HG02870 (cell line): Measurements from ENCODE around the gene TXLNB.
A peak's percentile ranks its signal among the peaks of the same experiment; 100 is the strongest.
"Not testable (repeated sequence)": the region's sequence is repeated elsewhere in the genome, so short reads cannot be mapped to it uniquely, and the experiment has no call there.

Experiments
- ATAC-seq: cut with Tn5 transposase; IDR thresholded peaks from one replicate; pipeline ENCODE4 v1.9.1; 2021; ENCODE audit warnings: mild to moderate bottlenecking, moderate library complexity; ENCODE audit not compliant: unreplicated experiment

Gene TXLNB

DNA sequence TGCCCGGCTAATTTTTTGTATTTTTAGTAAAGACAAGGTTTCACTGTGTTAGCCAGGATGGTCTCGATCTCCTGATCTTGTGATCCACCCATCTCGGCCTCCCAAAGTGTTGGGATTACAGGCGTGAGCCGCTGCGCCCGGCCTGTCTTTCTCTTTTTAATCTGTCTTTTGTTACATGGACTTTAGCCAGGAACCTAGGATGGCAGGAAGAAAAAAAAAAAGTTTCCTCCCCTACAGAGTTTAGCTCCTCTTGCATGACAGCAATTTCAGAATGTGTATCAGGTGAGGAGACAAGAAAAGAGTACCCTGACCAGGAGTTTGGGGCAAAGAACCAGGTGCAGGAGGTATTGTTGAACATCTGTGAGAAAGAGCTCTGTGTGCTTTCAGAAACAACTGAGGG, 21.4 kb upstream of the TXLNB start:
- no peak for ATAC-seq

DNA sequence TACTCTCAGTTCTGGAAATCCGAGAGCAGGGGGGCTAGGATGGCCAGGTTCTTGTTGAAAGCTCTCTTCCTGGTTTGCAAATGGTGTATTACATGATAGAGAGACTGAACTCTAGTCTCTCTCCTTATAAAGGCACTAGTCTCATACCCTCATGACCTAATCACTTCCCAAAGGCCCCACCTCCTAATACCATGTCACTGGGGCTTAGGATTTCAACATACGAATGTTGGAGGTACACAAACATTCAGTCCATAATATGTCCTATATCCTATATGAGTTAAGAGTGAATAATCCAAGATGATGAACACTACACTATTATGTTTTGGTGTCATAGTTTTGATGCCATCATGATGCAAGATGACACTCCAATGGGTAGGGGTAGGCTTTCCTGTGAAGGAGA, 20.0 kb upstream of the TXLNB start:
- ATAC-seq: no peak

DNA sequence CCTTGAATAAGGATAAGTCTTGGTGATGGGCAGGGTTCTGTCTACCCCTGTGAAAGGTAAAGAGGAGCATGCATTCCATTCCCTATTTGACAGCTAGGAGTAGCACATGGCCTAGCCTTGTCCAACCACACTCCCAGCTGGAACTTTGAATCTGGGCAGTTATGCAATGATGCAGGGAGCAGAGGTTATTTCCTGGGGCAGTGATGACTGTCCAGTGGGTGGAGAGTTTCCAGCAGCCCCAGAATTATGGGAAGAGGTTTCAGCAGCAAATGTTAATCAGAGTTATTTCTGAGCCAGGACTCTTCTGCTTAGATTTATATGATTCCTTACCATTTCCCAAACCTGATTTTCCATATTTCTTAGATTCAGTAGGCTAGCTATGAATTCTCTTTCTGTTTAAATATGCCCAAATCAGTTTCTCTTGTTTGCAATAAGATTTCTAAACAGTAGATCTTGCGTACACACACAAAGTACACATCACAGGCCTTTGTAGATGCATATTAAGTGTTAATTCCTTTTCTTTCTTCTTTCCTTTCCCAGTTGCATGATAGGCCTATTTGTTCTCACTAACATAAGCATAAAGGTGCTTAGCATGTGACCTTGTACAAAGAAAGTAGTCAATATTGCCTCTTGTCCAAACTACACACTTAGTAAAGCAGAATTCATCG, 17.3 kb upstream of the TXLNB start:
- peak; percentile 7 for ATAC-seq

DNA sequence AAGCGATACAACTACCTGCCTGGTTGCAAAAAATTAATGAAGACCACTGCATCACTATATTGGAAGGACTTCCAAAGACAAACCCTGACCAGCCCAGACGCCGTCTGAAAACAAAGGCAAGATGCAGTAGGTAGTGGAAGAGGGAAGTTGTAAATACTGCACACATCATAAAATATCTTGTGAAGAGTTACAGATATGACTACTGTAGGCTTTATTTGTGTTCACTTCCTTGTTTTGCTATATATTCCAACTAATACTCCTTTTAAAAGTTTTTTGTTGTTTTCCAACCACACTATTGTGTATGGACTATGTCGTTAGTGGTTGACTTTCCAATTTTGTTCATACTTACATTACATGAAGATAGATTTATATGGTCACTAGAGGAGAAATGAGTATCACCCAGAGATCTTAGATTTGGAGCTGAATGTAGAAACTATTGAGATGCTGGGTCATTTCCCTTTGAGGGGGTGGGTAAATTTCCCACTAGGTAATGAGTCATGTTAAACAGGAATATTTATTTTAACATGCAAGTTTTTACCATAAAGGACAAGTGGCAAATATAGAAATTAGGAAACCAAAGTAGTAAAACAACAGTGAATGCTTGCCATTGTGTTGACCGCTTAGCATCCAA, 16.6 kb upstream of the TXLNB start:
- peak; percentile 90 for ATAC-seq

DNA sequence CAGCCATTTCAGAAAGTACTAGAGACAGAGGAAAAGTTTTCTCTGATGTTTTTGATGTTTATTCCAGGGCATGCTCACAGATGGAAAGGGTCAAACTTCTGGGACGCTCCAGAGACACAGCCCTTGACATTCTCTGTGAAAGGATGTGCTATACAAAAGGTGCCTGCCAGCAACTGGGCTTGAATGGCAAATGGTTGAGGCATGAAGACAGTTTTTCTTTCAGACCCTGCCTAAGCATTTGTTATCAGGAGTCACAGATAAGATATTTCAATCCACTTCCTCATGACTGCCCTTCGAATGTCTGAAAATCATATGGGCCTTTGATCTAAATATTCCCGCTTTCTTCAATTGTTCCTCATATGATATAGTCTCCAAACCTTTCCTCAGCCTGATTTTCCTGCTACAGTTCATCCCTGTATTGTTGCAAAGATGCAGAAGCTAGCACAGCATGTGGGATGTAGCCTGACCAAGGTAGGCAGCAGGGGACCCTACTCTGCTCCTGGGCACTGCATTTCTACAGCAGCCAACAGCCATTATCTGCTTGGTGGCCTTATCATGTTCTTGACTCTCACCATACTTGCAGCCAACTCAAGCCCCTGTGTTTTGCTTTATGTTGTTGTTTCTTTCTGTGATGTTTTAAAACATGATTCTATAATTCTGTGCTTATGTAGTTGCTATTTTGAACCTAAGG, 14.6 kb upstream of the TXLNB start:
- no peak for ATAC-seq

DNA sequence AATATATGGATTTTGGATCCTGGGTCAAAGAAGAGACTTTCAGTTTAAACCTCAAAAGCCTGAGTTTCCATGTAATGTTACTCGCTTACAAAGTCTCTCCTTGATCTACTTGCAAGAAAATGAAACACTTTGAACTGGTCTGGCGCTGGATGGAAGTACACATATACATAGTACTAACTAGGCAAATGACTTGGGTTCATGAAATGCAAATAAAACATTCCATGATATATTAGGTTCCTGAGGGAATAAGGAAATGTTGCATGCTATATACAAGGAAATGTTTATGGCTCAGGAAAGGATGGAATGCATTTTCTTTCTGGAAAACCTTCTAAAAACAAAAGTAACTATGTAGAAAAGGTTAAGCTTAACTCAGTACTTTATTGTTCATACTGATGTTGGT, 11.4 kb upstream of the TXLNB start:
- no peak for ATAC-seq

DNA sequence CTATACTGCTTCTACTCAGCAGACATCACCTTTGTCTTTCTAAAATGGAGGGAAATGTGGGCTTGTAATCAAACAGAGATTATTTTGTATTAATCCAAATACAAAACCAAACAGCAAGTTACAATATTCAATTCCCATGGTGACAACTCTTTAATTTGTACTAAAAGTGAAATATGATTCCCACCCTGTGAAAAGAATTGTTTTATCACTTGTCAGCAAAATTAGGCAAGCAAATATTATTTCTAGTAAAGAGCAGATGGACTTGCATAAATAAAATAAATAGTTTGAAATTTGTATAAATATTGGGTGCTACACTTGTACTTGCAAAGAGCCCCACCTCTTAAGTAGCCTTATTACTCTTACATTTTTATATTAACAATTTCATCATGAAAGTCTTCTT, 6.1 kb upstream of the TXLNB start:
- ATAC-seq: no peak

DNA sequence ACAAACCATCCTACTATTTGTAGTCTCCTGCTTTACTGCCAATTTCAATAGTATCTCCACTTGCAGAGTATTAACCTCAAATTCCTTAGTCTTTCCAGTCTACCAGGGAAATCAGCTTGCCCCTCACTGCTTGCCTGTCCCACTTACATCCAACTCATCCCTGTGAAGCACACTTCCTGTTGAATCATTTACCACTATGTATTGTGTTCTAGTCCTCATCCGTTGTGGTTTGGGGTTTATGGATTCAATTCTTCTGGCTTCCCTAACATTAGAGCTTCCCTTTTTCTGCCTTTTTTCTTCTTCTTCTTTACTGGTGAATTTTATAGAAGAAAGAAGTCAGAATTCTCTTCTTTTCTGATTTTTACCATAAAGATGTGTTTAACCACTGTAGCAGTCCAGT, 5.1 kb upstream of the TXLNB start:
- no peak for ATAC-seq

DNA sequence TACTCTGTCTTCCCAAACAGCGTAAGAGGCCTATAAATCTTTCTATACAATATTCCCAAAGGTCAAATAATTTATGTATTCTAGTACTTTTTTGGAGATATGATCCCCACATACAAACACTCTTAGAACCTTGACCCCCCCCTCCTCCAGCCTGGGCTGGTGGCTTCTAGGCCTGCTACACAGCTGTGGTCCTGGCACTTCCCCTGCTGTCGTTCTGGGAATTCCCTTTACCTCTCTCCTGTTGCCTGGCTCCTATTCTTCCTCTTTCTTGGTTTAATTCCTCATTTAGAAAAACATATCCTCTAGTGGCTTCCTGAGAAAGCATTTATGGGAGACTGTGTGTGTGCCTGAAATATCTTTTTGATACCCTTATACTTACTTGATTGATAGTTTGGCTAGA, 4.1 kb upstream of the TXLNB start:
- no peak for ATAC-seq

DNA sequence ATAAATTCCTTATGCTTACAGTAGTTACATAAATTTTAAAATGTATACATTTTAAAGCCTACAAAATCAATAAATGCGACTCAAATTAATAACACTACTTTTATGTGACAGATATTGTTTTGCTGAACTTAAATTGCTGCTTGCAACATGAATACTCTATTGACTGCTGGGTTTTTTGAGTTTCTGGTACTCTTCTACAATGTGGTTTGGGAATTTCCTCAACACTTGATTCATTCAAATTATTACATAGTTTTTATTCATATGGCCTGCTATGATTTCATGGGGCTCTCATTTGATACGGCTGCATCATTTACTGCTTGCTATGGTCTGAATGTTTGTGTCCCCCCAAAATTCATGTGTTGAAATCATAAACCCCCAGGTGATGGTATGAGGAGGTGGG, 2.3 kb upstream of the TXLNB start:
- no peak for ATAC-seq

DNA sequence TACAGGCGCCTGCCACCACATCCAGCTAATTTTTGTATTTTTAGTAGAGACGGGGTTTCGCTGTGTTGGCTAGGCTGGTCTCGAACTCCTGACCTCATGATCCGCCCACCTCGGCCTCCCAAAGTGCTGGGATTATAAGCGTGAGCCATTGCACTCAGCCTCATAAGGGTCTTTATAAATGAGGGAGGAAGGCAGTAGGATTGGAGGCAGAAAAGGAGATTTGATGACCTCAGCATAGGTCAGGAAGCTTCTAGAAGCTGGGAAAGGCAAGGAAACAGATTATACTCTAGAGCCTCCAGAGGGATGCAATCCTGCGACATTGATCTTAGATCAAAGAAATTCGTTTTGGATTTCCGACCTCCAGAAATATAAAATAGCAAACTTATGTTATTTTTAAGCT, 1.4 kb upstream of the TXLNB start:
- not testable (repeated sequence) for ATAC-seq

DNA sequence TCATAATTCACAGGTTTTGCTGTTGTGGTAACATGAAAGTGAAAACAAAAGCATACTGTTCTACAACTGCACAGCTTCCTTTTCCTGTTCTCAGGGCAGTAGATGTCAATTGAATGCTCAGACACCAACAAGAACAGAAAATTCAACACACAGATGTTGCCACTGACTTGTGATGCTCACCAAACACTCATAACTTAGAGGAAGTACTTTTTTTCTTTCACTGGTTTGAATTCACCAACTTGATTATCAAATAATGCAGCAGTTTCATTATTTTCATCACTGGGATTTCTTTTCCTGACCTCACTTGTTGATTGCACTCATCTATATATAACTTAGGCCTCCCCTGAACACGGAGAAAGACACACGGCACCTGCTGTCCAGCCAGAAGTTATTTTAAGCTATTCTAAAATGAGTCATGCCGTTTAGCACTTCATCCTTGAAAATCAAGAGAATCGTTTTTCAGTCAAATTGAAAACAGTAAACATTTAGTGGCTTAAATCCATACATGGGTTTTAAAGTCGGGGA, 949 bp downstream of the TXLNB start:
- peak; percentile 64 for ATAC-seq

DNA sequence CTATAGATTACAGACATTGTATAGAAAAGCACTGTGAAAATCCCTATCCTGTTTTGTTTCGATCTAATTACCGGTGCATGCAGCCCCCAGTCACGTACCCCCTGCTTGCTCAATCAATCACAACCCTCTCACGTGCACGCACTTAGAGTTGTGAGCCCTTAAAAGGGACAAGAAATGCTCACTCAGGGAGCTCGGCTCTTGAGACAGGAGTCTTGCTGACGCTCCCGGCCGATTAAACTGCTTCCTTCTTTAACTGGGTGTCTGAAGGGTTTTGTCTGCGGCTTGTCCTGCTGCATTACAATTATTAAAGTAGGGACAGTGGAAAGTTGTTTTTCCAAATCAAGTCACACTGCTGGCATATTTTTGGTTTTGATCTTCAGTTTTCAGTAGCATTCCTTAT, 2.6 kb downstream of the TXLNB start:
- ATAC-seq: no peak

DNA sequence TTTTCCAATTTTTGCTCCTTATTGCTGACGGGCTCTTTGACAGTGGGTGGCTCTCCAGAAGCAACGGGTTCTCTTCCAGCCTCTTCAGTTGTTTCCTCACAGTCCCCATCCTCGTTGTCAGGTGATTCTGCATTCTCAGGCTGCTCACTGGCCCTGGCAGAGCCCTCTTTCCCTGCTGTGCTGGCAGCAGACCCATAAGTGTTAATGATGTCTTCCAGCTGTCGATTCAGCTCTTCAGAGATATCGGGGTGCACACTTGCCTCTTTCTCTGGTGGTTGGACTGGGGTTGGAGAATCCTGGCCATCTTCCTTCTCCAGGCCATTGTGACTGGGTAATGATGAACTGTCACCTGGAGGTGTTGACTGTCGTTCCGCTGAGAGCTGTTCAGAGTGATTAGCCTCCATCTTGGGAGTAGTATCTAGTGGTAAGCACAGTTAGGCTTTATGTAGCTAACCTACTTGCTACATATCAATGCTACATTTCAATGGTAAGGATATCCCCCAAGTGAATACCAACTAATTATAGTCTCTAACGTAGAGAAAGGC, 3.2 kb downstream of the TXLNB start:
- ATAC-seq: no peak

DNA sequence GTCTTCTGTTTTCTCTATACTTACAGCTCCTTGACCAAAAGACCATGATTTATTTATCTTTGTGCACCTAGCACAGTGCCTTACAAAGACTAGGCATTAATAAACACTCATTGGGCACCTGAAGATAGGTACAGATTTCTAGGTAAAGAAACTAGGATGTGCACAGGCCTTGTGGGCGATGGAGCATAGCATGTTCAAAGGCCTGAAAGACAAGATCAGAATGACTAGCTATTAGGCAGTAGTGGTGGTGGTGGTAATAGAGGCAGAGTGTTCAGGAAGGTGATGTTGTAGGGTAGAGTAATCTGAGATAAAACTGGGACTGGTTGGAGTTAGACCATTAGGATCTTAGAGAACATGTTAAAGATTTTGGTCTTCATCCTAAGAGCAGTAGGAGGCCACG, 3.9 kb downstream of the TXLNB start:
- ATAC-seq: no peak

DNA sequence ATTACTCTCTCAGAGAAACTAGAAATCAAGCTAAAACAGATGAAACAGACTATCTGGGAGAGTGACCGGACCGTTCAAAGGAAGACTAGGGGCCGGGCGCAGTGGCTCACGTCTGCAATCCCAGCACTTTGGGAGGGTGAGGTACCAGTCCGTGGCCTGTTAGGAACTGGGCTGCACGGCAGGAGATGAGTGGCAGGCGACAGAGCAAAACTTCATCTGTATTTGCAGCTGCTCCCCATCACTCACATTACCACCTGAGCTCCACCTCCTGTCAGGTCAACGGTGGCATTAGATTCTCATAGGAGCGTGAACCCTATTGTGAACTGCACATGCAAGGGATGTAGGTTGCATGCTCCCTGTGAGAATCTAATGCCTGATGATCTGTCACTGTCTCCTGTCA, 5.4 kb downstream of the TXLNB start:
- ATAC-seq: not testable (repeated sequence)

DNA sequence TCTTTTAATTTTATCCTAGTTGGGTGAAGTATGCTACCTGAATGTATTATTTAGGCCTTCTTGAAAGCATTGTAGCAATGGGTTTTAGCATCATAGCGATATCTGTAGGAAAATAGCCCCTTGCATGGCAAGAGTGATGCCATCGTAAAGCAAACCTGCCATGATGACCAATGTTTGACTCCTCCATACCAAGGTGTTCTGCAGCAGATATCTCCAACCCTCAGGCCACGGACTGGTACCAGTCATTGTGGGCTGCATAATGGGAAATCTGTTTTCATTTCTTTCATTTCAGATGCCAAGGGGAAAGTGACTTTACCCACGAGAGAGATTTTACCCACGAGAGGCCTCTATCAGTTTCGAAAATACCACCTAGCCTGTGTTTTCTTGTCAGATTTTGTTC, 6.2 kb downstream of the TXLNB start:
- no peak for ATAC-seq

DNA sequence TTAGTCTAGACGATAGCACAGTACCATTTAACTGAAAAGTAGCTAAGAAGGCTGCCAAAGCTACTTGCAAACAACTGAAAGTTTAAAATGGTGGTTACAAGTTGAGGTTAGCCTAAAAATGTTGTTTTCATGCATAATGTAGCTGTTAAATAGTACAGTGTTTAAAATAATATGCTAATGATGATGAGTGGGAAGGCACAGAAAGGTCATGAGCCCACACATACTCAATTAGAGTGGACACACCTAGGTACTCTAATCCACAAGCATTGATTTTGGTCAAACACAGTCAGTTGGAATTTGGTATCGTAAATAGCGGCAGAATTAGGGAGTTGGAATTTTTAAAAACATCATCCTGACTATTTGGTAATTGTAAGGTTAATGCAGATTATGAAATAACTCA, 7.0 kb downstream of the TXLNB start:
- no peak for ATAC-seq

DNA sequence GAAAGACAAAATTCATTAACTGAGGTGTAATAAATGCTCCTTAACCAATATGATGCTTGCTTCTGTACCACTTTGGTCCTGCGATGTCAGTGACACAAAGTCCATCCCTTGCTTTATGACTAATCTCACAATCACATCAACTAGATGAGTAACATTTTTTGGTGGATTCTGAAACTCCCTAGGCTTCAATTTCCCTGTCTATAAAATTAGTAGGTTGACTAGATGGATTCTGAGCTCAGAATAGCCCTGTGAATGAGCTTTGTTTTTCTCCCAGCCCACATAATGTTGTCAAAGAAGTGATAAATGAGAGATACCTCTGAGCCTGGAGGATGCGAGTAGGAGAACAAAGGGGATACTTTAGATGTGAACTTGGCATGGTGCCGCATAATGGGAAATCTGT, 9.1 kb downstream of the TXLNB start:
- ATAC-seq: no peak

DNA sequence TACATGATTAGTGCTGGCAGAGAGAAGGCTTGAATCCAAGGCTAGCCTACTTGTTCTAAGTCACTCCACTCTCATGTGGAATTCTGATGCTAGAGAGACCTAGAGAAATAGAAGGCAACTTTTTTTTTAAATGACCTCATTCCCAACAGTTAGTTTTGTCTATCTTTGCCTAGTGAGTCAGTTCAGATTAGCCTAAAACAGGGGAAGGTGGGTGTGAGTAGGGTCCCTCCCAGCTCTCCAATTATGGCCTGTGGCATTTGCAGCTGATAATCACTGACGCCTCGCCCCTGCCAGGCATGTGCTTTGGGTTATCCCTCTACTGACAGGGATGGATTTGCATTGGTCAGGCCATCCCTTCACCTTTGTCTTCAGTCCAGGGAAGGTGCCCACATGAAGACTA, 13.6 kb downstream of the TXLNB start:
- no peak for ATAC-seq

DNA sequence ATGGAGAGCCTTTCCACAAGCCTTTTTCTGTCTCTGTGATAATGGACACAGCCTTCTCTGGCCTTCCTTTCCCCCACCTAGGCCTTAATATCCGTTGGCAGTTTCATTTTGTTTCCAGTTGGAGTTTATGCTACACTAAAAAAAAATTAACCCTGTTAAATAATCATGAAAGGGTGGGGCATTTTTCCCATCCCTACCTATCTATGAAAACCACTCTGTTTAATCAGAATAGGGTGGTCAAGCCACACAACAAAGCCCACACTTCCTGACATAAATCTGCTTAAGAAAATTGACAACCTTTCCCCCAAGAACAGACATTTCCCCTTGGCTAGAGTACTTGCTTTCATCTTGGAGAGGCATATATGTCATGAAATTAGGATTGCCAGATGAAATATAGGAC, 14.2 kb downstream of the TXLNB start:
- no peak for ATAC-seq

DNA sequence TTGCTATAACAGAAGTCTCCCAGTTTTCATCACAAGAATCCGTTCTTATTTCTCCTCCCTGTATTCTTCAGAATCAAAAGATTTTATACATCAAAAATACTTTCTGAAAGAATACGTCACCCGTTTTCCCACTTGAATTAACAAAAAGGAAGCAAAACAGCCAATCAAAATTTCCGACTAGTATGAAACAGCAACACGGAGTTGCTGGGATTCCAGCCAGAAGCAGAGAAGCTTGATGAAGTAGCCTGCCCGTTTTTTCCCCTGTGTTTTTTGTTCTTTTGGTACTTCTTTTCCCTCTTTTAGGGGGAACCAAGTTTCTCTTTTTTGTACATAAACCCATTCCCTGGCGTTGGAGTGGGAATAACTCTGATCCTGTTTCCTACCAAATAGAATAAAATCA, 14.6 kb downstream of the TXLNB start:
- ATAC-seq: no peak
